ENCODE data around the gene DYRK4.
A peak's percentile ranks its signal among the peaks of the same experiment; 100 is the strongest.

The DYRK4 gene

DNA sequence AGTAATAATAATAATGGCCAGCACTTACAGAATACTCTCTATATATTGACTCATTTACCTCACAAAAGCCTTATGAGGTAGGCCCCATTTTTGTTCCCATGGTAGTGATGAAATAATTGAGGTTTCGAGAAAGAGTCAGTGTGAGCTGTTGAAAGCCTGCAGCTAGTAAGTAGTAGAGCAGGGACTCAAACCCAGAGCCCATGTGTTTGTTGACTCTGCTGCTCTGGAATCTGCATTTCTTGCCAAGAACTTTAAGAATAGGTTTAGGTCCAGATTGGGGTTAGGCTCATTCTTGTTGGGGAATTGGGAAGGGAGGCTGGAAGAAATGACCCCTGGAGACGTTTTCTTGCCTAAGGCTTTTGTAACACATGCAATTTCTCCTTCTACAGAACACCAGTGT, 27.9 kb downstream of the DYRK4 start:
- TF ChIP-seq SP1 (IDR thresholded peaks at IDR 0.05) (no peak), CTBP1 (IDR thresholded peaks at IDR 0.05; ENCODE audit: borderline replicate concordance) (no peak), FOXK2 (IDR thresholded peaks at IDR 0.05) (no peak), ELF4 (IDR thresholded peaks at IDR 0.05) (no peak), ARNT (IDR thresholded peaks at IDR 0.05) (no peak), TARDBP (IDR thresholded peaks at IDR 0.05) (no peak), HDGF (IDR thresholded peaks at IDR 0.05; ENCODE audit: borderline replicate concordance) (no peak), BHLHE40 (IDR thresholded peaks at IDR 0.05; ENCODE audit: borderline replicate concordance) (no peak), FOXM1 (IDR thresholded peaks at IDR 0.05; ENCODE audit: borderline replicate concordance) (no peak), ZNF384 (IDR thresholded peaks at IDR 0.05) (no peak), LEF1 (IDR thresholded peaks at IDR 0.05; ENCODE audit: borderline replicate concordance) (no peak), NFRKB (IDR thresholded peaks at IDR 0.05) (no peak), PKNOX1 (IDR thresholded peaks at IDR 0.05) (no peak), FOXA1 (IDR thresholded peaks at IDR 0.05) (no peak), SUZ12 (IDR thresholded peaks at IDR 0.05) (no peak), L3MBTL2 (conservative IDR thresholded peaks at IDR 0.05) (no peak)
- ChIA-PET POLR2A (no interaction called here), CTCF (interaction anchor here (1.1 kb wide), 1 partner anchor 14 kb away, joined by 3 read pairs; no protein-coding TSS in a partner anchor)
- DNase-seq (ENCODE audit: extremely low spot score), result no peak

GRCh38 chr12:4591180-4591687, 29.2 kb downstream of the DYRK4 start:
- POLR2A ChIA-PET, result interaction anchor here (1.1 to 2.5 kb wide), 2 partner anchors 14 to 57 kb away, joined by 4 to 9 read pairs; partner anchors contain the start of genes AKAP3 and NDUFA9
- DNase-seq (ENCODE audit: extremely low spot score), result no peak

GRCh38 chr12:4595881-4596280, 33.9 kb downstream of the DYRK4 start:
- TF ChIP-seq ELF4 (IDR thresholded peaks at IDR 0.05) (no peak), PKNOX1 (IDR thresholded peaks at IDR 0.05) (no peak), TARDBP (IDR thresholded peaks at IDR 0.05) (no peak), SP1 (IDR thresholded peaks at IDR 0.05) (no peak), FOXA1 (IDR thresholded peaks at IDR 0.05) (no peak), HDGF (IDR thresholded peaks at IDR 0.05; ENCODE audit: borderline replicate concordance) (no peak), SUZ12 (IDR thresholded peaks at IDR 0.05) (no peak)
- no peak for DNase-seq (ENCODE audit: extremely low spot score)
- ChIA-PET POLR2A (no interaction called here), CTCF (interaction anchor here (0.7 kb wide), 1 partner anchor 10 kb away, joined by 3 read pairs; no protein-coding TSS in a partner anchor)

More at GRCh38 chr12:4591180-4591687, 29.2 kb downstream of the DYRK4 start:
- CTCF ChIA-PET, result no interaction called here
- TF ChIP-seq NFRKB (IDR thresholded peaks at IDR 0.05), result no peak
- TF ChIP-seq ELF4 (IDR thresholded peaks at IDR 0.05), result no peak

DNA sequence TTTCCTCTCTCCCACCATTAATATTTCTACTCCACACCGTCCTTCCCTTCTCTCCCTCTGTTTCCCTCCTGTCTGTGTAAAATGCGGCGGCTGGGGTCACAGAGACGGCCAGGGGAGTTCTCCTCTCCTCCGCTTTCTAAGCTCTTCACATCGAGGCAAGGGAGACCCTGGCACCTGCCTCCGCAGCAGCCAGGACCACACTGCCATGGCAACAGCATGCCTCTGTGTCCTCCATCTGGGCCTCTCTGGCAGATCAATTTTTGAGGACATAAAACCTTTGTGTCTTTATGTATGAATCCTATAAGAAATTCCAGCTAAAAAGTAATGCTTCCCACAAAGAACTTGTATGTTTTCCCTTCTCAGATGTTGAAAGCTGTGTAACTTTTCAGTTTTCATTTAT, 41.4 kb downstream of the DYRK4 start:
- CTCF ChIA-PET, result interaction anchor here (1.3 to 1.6 kb wide), 2 partner anchors 8 to 24 kb away, joined by 3 to 4 read pairs; no protein-coding TSS in a partner anchor
- DNase-seq (ENCODE audit: extremely low spot score), result no peak
- POLR2A ChIA-PET, result no interaction called here
- TF ChIP-seq CTBP1 (IDR thresholded peaks at IDR 0.05; ENCODE audit: borderline replicate concordance) (no peak), LEF1 (IDR thresholded peaks at IDR 0.05; ENCODE audit: borderline replicate concordance) (no peak), FOXK2 (IDR thresholded peaks at IDR 0.05) (no peak), ZNF384 (IDR thresholded peaks at IDR 0.05) (no peak)

DNA sequence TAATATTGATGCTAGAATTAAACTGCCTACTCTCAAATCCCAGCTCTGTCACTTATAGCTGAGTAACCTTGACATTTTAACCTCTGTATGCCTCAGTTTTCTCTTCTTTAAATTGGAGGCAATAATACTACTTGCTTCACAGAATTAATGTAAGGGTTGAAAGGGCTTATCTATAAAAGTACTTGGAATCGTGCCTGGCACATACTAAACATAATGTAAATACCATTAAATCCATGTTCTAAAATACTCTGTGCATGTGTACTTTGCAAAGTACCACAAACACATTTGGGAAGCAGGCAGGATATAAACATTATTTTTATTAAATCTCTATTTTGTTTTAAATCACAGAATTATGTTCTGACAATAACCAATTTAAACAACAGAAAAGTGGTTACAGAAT, 41.9 kb downstream of the DYRK4 start:
- CTCF ChIA-PET, result interaction anchor here (0.8 to 1.6 kb wide), 8 partner anchors 9 to 41 kb away, joined by 3 to 4 read pairs (median 4); partner anchors contain the start of gene DYRK4
- no peak for TF ChIP-seq NFRKB (IDR thresholded peaks at IDR 0.05)
- no peak for TF ChIP-seq FOXA1 (IDR thresholded peaks at IDR 0.05)
- TF ChIP-seq FOXK2 (IDR thresholded peaks at IDR 0.05), result no peak
- TF ChIP-seq HDGF (IDR thresholded peaks at IDR 0.05; ENCODE audit: borderline replicate concordance), result no peak
- TF ChIP-seq SUZ12 (IDR thresholded peaks at IDR 0.05), result no peak
- TF ChIP-seq FOXM1 (IDR thresholded peaks at IDR 0.05; ENCODE audit: borderline replicate concordance), result no peak
- TF ChIP-seq CTBP1 (IDR thresholded peaks at IDR 0.05; ENCODE audit: borderline replicate concordance), result no peak
- no peak for TF ChIP-seq SP1 (IDR thresholded peaks at IDR 0.05)
- no peak for TF ChIP-seq BHLHE40 (IDR thresholded peaks at IDR 0.05; ENCODE audit: borderline replicate concordance)
- TF ChIP-seq ZNF384 (IDR thresholded peaks at IDR 0.05), result no peak
- TF ChIP-seq ELF4 (IDR thresholded peaks at IDR 0.05), result no peak
- TF ChIP-seq ARNT (IDR thresholded peaks at IDR 0.05), result no peak
- TF ChIP-seq LEF1 (IDR thresholded peaks at IDR 0.05; ENCODE audit: borderline replicate concordance), result no peak
- TF ChIP-seq PKNOX1 (IDR thresholded peaks at IDR 0.05), result no peak
- no peak for TF ChIP-seq TARDBP (IDR thresholded peaks at IDR 0.05)
- POLR2A ChIA-PET, result interaction anchor here (0.6 to 1.9 kb wide), 3 partner anchors 12 to 45 kb away, joined by 3 to 9 read pairs (median 8); partner anchors contain the start of genes AKAP3 and NDUFA9
- no peak for DNase-seq (ENCODE audit: extremely low spot score)

GRCh38 chr12:4604684-4605193, 42.7 kb downstream of the DYRK4 start:
- CTCF ChIA-PET, result interaction anchor here (0.6 to 1.6 kb wide), 10 partner anchors 10 to 154 kb away, joined by 3 to 6 read pairs (median 4); partner anchors contain the start of gene DYRK4
- POLR2A ChIA-PET, result interaction anchor here (0.6 to 1.9 kb wide), 3 partner anchors 12 to 44 kb away, joined by 3 to 9 read pairs (median 8); partner anchors contain the start of genes AKAP3 and NDUFA9
- DNase-seq (ENCODE audit: extremely low spot score), result peak; percentile 85
- TF ChIP-seq ARNT (IDR thresholded peaks at IDR 0.05) (no peak), FOXM1 (IDR thresholded peaks at IDR 0.05; ENCODE audit: borderline replicate concordance) (0 out of 2 replicates have a peak, but pooled peaks have one; percentile 15), L3MBTL2 (conservative IDR thresholded peaks at IDR 0.05) (peak; percentile 77), SP1 (IDR thresholded peaks at IDR 0.05) (no peak), BHLHE40 (IDR thresholded peaks at IDR 0.05; ENCODE audit: borderline replicate concordance) (no peak), SUZ12 (IDR thresholded peaks at IDR 0.05) (no peak), ZNF384 (IDR thresholded peaks at IDR 0.05) (no peak)

All from HEK293T (cell line).